ACC112 (cell line): Measurements from ENCODE around the gene ZNF554.

Experiments used
- H2AFZ ChIP-seq: fragments of 200-600 bp; sonication (generic); one replicate; pipeline ENCODE4 v1.6.0; 2017; ENCODE audit warnings: antibody characterized with exemption, low read length; ENCODE audit not compliant: unreplicated experiment
- H3K27ac ChIP-seq: fragments of 200-600 bp; sonication (generic); 2 replicates; pipeline ENCODE4 v1.5.1; 2014; ENCODE audit warnings: low read depth, mild to moderate bottlenecking, antibody characterized with exemption, low read length, moderate library complexity
- H3K27me3 ChIP-seq: fragments of 200-600 bp; sonication (generic); 2 replicates; pipeline ENCODE4 v1.6.1; 2014; ENCODE audit warnings: mild to moderate bottlenecking, antibody characterized with exemption, low read length, moderate library complexity, mixed read lengths; ENCODE audit not compliant: insufficient read depth
- H3K36me3 ChIP-seq: fragments of 200-600 bp; sonication (generic); 2 replicates; pipeline ENCODE4 v1.6.1; 2016; ENCODE audit warnings: mild to moderate bottlenecking, antibody characterized with exemption, low read length, moderate library complexity, mixed read lengths; ENCODE audit not compliant: insufficient read depth
- H3K4me1 ChIP-seq: fragments of 200-600 bp; sonication (generic); one replicate; pipeline ENCODE4 v1.6.1; 2016; ENCODE audit warnings: low read length, mixed read lengths; ENCODE audit not compliant: insufficient read depth, unreplicated experiment, control insufficient read depth
- H3K4me3 ChIP-seq: fragments of 200-600 bp; sonication (generic); 2 replicates; pipeline ENCODE4 v1.5.1; 2014; ENCODE audit warnings: mild to moderate bottlenecking, low read depth, low read length
- H3K79me2 ChIP-seq: fragments of 200-600 bp; sonication (generic); one replicate; pipeline ENCODE4 v1.6.0; 2016; ENCODE audit warnings: low read length; ENCODE audit not compliant: control insufficient read depth, unreplicated experiment, insufficient read depth

Gene ZNF554

DNA sequence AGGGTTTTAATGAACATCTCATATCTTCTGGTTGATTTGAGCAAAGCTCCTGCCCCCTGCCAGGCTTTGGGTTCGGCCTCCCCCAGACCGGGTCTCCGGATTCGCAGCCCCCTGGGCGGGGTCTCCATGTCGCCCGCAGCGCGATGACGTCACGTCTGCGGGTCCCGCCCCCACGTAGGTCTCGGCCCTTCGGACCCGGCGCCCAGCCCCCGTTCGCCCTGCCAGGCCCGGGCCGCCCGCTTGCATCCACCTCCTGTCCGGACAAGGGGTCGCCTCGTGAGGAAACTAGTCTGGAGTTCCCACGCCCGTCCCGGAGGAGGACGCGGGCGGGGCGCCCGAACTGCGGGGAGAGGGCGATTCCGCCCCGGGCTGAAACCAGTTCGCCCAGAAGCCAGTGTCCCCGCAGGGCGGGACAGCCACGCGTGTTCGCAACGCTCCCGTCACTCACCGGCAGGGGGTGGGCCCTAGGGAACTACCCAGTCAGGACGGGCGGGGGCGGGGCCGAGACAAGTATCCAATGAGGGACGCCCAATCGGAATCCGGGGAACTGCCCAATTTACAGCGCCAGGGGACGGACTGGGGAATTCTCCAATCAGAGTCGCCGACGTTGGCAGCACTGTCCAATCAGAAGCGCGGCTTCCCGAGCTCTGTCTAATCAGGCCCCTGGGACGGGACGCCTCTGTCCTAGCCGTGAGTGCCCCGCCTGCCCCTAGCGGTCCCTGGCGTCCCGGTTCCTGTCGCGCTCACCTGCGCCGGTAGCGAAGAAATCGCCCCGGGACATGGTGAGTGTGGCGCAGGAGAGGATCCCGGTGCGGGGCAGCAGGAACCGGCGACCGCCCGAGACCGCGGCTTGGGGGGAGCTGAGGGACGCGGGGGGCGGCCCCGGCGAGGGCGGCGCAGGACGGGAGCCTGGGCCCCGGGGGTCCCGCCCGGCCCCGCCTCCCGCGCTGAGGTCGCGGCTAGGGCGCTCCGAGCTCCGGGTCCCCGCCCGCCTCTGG, 21.4 kb downstream of the ZNF554 start, which contains the start of gene ZNF555:
Gene ZNF555 (plus strand): TSS at position 682 of the 998 bp plus-strand sequence. CDS start 98 bp downstream, at position 780.
- no peaks in the 10 kb centered on the region for H3K4me1 ChIP-seq
- peak within 1 kb of the TSS; percentile 76 for H3K27ac ChIP-seq
- no peaks in the 10 kb centered on the region for H3K27me3 ChIP-seq
- H3K79me2 ChIP-seq: peaks cover 9% of the 10 kb centered on the region
- peak within 1 kb of the TSS; percentile 86 for H2AFZ ChIP-seq
- H3K36me3 ChIP-seq: 0 out of 2 replicates have a peak, but pooled peaks cover 4% of the 10 kb centered on the region
- peak within 1 kb of the TSS; percentile 87 for H3K4me3 ChIP-seq

DNA sequence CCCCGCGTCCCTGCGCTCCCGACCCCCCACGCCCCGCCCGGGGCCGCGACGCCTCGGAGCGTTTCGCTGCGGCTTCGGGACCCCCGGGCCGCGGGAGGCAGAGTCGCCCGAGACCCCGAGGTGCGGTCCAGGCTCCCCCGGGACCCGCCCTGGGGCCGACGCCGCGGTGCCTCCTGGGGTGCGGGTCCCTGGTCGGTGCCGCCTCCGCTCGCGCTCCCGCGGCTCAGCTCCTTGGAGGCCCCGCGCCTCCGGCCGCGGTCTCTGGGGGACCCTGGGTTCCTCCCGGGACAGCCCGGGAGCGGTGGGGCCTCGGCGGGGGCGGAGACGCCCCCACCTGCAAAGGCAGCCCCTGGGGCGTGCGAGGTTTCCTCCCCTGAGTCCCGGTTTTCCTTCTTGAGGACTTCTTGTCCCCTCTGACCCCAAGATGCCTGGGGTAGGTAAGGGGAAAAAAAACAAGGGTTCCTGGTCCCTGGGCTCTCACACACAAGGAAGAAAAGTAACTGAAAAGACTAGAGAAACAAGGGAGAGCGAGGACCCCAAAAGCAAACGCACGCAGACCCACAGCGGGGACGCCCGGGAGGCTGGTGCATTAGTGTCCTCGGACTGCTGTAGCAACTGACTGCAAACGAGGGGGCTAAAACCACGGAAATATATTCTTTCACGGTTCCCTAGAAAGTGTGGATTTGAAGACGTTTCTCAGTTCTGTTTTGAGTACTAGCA, 22.3 kb downstream of the ZNF554 start:
- peaks cover 10% of the 10 kb centered on the region; the same call in 1 of the 2 replicates for H3K36me3 ChIP-seq
- no peaks in the 10 kb centered on the region for H3K27me3 ChIP-seq
- peak overlapping the region; percentile 87 for H3K4me3 ChIP-seq
- peaks cover 9% of the 10 kb centered on the region for H3K79me2 ChIP-seq
- no peaks in the 10 kb centered on the region for H3K4me1 ChIP-seq
- peak overlapping the region; percentile 14 for H2AFZ ChIP-seq
- H3K27ac ChIP-seq: no peak overlapping the region

DNA sequence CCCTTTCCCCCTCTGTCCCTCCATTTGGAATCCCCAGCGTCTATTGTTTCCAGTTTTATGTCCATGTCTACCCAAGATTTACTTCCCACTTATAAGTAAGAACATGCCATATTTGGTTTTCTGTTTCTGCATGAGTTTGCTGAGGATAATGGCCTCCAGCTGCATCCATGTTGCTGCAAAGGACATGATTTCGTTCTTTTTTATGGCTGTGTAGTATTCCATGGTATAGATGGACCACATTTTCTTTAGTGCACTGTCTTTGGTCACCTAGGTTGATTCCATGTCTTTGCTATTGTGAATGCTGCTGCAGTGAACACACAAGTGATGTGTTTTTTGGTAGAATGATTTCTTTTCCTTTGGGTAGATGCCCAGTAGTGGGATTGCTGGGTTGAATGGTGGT, 25.4 kb downstream of the ZNF554 start:
- no peak overlapping the region for H2AFZ ChIP-seq
- H3K27ac ChIP-seq: no peak overlapping the region
- peaks cover 11% of the 10 kb centered on the region for H3K79me2 ChIP-seq
- H3K36me3 ChIP-seq: peaks cover 14% of the 10 kb centered on the region
- H3K27me3 ChIP-seq: no peaks in the 10 kb centered on the region
- no peaks in the 10 kb centered on the region for H3K4me1 ChIP-seq
- no peak overlapping the region for H3K4me3 ChIP-seq

DNA sequence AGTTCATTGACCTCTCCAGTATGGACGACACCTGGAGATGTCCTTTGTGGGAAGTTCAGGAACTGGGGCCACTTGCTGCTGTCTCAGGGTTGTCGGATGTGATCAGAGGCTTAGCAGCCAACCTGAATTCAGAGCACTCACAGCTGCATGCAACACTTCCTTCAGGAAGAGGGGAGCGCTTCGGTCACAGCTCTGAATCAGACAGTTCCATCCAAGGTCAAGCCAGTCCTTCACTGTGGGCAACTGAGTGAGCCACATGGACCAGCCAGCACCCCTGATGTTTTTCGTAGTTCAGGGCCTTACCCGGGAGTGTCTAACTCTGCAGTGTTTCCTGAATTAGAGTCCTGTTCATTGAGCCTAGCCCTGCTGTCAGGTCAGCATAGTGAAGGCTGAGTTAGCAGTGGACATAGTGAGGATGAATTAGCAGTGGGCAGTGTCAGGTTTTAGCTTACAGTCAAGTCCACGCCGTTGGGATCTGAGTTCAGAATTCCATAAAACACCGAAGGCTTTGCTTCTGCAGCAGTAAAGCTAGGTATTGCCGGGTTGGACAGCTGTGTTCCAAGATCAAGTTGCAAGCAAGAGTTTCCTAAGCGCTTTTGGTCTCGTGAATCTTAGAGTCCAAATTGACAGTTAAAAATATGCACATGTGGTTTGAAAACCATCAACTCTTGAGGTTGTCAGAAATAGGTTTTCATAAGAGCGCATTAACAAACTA, 26.7 kb downstream of the ZNF554 start:
- H3K27ac ChIP-seq: no peak overlapping the region
- peaks cover 24% of the 10 kb centered on the region for H3K36me3 ChIP-seq
- no peak overlapping the region for H3K4me3 ChIP-seq
- no peaks in the 10 kb centered on the region for H3K4me1 ChIP-seq
- peaks cover 11% of the 10 kb centered on the region for H3K79me2 ChIP-seq
- no peak overlapping the region for H2AFZ ChIP-seq
- no peaks in the 10 kb centered on the region for H3K27me3 ChIP-seq

DNA sequence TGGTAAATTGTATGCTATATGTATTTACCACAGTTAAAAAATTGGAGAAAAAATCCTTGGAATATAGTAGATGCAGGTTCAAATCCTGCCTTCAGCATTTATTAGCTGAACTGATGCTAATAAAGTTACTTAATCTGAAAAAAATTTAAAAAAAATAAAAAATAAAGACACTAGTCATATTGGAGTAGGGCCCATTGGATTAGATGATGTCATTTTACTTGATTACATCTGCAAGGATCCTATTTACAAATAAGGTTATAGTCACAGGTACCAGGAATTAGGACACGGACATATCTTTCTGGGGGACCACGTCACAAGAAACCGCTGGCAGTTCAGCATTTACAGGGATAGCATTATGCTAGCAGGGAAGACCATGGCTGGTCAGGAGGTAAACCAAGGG, 27.8 kb downstream of the ZNF554 start:
- Histone ChIP-seq H3K36me3 (peaks cover 35% of the 10 kb centered on the region), H3K79me2 (peaks cover 6% of the 10 kb centered on the region)

DNA sequence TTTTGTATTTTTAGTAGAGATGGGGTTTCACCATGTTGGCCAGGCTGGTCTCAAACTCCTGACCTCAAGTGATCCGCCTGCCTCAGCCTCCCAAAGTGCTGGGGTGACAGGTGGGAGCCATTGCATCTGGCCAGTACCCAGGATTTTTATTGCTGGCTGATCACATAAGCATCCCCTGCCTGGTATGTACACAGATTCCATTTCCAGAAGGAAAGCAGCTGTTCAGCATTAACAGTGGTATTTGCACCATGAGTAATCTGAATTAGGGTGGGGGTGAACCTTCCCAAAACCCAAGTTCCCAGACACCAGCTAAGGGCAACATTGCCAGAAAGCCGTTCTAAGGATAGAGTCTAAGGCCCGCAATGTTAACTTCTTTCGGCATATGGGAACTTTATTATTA, 28.9 kb downstream of the ZNF554 start:
- H3K79me2 ChIP-seq: peaks cover 4% of the 10 kb centered on the region
- no peaks in the 10 kb centered on the region for H3K4me1 ChIP-seq
- no peak overlapping the region for H2AFZ ChIP-seq
- H3K4me3 ChIP-seq: no peak overlapping the region
- H3K27me3 ChIP-seq: no peaks in the 10 kb centered on the region
- no peak overlapping the region for H3K27ac ChIP-seq
- H3K36me3 ChIP-seq: peaks cover 46% of the 10 kb centered on the region

More for the DNA sequence above, 27.8 kb downstream of the ZNF554 start:
- no peaks in the 10 kb centered on the region for H3K27me3 ChIP-seq
- H3K27ac ChIP-seq: no peak overlapping the region
- no peak overlapping the region for H3K4me3 ChIP-seq
- H3K4me1 ChIP-seq: no peaks in the 10 kb centered on the region
- H2AFZ ChIP-seq: no peak overlapping the region

DNA sequence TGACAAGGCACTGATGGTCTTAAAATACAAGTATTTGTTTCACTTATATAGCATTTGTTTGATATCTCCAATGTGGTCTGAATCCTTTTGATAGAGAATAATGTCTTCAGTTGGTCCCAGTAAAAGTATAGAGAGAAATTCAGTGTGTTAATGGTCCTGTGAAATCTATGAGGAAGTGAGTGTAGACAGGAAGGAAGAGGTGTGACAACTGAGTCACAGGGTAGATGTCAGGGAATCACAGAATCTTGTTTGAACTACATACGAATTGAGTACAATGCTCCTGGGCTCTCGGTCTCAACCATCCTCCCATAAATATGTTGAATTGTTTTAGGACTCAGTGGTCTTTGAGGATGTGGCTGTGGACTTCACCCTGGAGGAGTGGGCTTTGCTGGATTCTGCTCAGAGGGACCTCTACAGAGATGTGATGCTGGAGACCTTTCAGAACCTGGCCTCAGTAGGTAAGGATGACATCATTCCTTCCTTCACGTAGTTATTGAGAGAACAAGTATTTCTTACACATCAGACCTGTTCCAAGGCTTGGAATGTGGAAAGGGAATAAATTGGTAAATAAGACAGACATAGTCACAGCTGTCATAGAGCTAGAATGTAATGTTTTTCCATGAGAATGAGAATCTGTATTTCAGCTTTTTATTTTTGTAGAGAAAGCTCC, 30.7 kb downstream of the ZNF554 start:
- H3K4me1 ChIP-seq: no peaks in the 10 kb centered on the region
- no peak overlapping the region for H3K4me3 ChIP-seq
- no peak overlapping the region for H2AFZ ChIP-seq
- no peaks in the 10 kb centered on the region for H3K27me3 ChIP-seq
- H3K79me2 ChIP-seq: peaks cover 4% of the 10 kb centered on the region
- no peak overlapping the region for H3K27ac ChIP-seq
- H3K36me3 ChIP-seq: peaks cover 55% of the 10 kb centered on the region

DNA sequence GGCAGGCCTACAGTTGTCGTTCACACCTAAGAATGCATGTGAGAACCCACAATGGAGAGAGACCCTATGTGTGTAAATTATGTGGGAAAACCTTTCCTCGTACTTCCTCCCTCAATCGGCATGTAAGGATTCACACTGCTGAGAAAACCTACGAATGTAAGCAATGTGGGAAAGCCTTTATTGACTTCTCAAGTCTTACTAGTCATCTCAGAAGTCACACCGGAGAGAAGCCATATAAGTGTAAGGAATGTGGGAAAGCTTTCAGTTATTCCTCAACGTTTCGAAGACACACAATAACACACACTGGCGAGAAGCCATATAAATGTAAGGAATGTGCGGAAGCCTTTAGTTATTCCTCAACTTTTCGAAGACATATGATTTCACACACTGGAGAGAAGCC, 32.9 kb downstream of the ZNF554 start:
- H2AFZ ChIP-seq: no peak overlapping the region
- peaks cover under 1% of the 10 kb centered on the region for H3K79me2 ChIP-seq
- peaks cover 49% of the 10 kb centered on the region for H3K36me3 ChIP-seq
- H3K27me3 ChIP-seq: no peaks in the 10 kb centered on the region
- no peak overlapping the region for H3K4me3 ChIP-seq
- no peaks in the 10 kb centered on the region for H3K4me1 ChIP-seq
- no peak overlapping the region for H3K27ac ChIP-seq

DNA sequence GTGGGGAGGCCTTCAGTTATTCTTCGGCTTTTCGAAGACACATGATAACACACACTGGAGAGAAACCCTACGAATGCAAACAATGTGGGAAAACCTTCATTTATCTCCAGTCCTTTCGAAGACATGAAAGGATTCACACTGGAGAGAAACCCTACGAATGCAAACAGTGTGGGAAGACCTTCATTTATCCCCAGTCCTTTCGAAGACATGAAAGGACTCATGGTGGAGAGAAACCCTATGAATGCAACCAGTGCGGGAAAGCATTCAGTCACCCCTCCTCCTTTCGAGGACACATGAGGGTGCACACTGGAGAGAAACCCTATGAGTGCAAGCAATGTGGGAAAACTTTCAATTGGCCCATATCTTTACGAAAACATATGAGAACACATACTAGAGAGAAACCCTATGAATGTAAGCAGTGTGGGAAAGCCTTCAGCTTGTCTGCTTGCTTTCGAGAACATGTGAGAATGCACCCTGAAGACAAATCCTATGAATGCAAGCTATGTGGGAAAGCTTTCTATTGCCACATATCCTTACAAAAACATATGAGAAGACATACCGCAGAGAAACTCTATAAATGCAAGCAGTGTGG, 33.4 kb downstream of the ZNF554 start:
- Histone ChIP-seq H3K4me1 (no peaks in the 10 kb centered on the region), H3K4me3 (no peak overlapping the region), H3K27me3 (no peaks in the 10 kb centered on the region), H3K79me2 (no peaks in the 10 kb centered on the region), H3K27ac (no peak overlapping the region), H3K36me3 (peaks cover 49% of the 10 kb centered on the region), H2AFZ (no peak overlapping the region)
